SHP77 treated with DMSO at 0.1 percent for 48 hours (cell line): Measurements from ENCODE around the gene GTPBP4.

ENCODE experiments used
- DNase-seq: peaks from one replicate; lab custom pipeline; 2025; lab: John Stamatoyannopoulos, UW

GTPBP4 gene

DNA sequence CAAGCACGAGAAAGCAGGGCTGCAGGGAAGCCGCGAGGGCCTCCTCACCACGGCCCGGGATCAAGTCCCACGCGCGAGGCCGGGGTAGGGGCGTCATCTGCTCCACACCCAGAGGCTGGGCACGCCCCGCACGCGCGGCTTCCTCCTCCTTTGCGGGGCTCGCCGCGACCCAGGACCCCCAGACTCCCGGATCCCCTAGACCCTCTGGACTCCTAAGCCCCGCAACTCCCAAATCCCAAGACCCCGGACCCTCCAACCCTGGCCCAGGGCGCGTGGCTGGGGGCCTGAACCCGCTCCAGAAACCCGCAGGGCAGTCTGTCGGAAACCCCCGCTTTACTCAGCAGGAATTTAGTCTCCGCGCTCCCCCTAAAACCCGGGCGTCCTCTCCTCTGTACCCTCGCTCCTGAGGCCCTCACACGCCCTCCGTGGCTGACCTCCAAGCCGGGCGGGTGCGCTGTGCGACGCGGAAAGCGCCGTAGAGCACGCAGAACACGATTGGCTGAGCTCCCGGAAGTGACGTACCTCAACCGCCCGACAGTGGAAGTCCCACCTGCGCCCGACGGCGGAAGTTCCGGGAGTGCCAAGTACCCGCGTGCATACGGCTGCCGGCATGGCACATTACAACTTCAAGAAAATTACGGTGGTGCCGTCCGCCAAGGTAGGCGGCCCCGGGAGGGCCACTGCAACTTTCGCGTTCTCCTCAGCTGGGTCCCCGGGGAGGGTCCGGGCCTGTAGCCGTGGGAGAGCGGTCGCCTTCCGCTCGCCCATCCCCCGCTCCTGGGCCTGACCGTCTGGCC lies at the start of gene GTPBP4:
GTPBP4 (plus strand) TSS at position 565 of the 797 bp plus-strand sequence; CDS start at position 611, 46 bp downstream.
- DNase-seq = peak; percentile 85

GRCh38 chr10:938941-939678 lies 49.1 kb upstream of the GTPBP4 start:
- no peak for DNase-seq

DNA sequence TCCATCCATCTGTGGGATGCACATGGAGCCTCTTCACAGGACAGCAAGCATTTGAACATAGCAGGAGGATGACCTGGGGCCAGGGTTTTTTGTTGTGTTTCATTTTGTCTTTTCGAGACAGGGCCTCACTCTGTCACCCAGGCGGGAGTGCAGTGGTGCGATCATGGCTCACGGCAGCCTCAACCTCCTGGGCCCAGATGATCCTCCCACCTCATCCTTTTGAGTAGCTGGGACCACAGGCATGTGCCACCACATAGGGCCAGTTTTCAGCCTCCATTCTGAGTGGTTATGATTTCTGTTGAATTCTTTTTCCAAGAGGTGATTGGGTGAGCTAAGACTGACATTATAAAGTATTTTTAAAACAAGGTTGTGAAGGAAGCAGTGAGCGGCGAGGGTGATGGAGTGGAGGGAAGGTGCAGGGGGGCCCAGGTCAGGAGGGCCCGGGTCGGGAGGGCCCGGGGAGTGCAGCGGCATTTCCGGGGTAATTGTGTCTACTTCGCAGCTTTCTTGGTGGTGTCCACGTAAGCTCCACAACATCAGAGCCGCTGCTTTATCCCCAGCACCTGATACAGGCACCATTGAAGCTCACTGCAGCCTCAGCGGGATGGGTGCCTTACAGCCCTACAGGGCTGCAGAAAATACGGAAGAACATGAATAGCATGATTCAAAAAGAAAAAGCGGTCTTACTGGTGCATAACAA lies 44.8 kb upstream of the GTPBP4 start:
- DNase-seq = no peak

DNA sequence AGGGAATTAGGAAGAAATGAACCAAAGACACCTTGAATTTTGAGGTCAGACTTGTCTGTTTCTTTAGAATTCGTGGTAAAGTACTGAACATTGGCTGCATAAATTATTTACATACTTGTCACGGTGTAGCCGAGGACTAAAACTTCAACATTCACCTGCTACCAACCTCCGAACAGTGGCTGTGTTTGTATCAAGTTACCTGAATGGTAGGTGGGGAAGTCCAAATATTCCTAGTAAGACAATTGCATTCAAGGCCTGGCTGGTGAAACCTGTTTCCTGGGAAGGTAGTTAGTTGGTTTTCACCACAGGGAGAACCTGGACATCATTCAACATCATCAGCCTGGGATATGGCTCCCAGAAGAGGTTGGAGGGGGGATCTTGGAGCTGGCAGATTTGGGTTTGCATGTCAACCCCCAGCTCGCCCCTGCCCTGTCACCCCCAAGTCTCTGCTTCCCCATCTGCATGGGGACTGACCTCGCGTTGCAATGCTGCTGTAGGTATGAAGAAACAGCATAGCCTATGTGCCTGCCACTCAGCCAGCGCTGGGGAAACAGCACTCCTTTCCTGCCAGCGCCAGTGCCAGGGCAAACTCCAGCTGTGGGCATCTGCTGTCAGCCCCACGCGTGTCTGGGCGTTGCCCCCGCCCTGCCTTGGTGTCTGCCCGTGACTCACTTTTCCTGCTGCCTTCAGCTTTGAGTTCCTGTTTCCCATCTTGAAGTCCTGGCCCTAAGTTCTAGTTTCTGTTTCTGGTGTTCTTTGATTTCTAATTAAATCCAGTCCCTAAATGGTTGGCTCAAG lies 44.0 kb upstream of the GTPBP4 start:
- DNase-seq = no peak

DNA sequence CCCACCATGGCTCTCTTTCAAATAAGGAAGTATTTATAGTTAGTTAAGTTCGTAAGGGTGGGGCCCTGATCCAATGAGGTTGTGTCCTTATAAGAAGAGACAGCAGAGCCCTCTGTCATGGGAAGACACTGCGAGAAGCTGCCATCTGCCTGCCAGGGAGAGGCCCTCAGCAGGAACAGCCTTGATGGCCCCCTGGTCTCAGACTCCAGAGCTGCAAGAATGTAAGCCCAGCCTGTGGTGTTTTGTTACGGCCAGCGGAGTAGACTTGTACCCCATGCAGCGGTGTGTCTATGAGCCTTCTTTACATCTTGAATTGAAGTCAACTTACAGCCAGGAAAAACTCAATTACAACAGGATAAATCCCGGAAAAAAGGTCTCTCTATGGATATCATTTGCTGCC lies 42.5 kb upstream of the GTPBP4 start:
- DNase-seq = no peak

DNA sequence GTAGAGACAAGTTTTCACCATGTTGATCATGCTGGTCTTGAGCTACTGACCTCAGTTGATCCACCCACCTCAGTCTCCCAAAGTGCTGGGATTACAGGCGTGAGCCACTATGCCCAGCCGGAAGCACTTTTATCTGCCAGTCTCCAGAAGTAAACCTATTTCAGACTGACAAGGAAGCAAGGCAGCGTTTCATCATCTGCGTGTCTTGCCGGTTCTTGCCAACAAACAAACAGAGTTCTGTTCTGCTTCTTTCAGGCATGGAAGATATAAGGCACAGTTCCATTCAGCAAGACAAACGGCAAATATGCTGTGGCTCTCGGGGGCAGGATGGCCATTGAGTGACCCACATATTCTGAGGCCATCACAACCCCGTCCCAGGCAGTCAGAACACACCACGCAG lies 41.2 kb upstream of the GTPBP4 start:
- DNase-seq = no peak

- DNase-seq = no peak
Measured at GRCh38 chr10:947881-948280, 40.4 kb upstream of the GTPBP4 start.

GRCh38 chr10:948347-948746 lies 39.9 kb upstream of the GTPBP4 start:
- no peak for DNase-seq

DNA sequence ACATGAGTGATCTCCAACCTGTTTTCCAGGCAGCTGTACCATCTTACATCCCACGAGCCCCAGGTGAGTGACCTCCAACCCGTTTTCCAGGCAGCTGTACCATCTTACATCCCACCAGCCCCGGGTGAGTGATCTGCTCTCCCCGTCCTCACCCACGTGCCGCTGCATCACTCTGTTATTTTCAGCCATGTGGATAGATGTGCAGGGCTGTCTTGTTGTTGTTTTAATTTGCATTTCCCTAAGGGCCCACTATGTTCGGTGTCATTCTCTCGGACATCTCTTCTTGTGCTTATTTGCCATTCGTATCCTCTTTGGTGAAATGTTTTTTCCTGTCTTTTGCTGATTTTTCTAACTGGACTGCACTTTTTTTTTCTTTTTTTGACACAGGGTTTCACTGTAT lies 38.8 kb upstream of the GTPBP4 start:
- DNase-seq = no peak

GRCh38 chr10:953836-954235 lies 34.4 kb upstream of the GTPBP4 start:
- no peak for DNase-seq

- no peak for DNase-seq
Measured at GRCh38 chr10:954396-954795, 33.8 kb upstream of the GTPBP4 start.

DNA sequence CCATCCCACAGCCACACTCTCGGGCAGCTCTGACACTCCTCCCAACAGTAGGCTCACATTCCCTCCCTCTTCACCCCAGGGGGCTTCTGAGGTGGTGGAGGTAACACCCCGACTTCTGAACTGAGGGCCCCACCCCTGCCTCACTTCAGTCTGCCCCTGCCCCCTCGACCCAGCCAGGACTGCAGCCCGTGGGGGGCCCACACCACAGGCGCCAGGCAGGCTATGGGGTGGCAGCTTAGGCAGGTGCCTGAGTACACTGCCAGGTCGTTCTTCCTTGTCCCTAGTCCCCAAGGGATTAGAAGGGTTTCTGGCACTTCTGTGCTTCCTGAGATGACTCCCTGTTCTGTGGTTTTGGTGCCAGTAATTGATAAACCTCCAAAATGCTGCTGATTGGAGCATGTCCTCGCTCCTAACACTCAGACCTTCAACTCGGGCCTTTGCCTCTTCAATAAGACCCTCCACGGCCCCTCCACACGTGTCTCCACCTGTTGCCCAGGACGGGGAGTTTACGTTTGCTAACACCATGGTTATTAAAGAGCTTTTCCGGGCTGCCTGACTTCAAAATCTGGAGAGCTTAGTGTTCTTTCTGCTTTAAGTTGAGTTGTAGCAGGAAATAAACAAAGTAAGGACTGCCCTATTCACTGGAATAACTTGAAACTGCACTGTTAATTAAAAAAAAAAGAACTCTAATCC lies 33.0 kb upstream of the GTPBP4 start:
- DNase-seq = no peak

- DNase-seq = no peak
Measured at GRCh38 chr10:955820-956217, 32.4 kb upstream of the GTPBP4 start.

- no peak for DNase-seq
Measured at GRCh38 chr10:958106-958505, 30.1 kb upstream of the GTPBP4 start.

DNA sequence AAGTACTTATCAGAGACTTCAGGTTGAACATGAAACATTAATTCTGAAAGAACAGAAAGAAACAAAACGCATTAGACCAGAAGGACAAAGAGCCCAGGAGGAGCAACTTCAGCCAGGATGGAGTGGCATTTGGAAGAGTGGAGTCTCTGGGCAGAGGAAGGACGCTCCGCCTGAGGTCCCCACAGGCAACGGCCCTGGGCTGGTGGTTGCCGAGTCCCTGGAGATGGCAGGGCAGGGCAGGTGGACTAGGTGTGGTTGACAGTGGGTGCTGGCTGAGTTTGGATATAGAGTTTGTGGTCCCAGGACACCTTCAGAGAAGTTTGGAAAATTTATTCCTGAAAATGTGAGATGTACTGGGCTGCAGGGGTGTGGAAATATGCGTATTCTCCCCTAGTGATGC lies 29.4 kb upstream of the GTPBP4 start:
- no peak for DNase-seq

- DNase-seq = no peak
Measured at GRCh38 chr10:962342-962741, 25.9 kb upstream of the GTPBP4 start.

GRCh38 chr10:963186-963585 lies 25.0 kb upstream of the GTPBP4 start:
- no peak for DNase-seq

GRCh38 chr10:963655-964054 lies 24.6 kb upstream of the GTPBP4 start:
- no peak for DNase-seq

- DNase-seq = no peak
Measured at GRCh38 chr10:964321-964987, 23.8 kb upstream of the GTPBP4 start.

DNA sequence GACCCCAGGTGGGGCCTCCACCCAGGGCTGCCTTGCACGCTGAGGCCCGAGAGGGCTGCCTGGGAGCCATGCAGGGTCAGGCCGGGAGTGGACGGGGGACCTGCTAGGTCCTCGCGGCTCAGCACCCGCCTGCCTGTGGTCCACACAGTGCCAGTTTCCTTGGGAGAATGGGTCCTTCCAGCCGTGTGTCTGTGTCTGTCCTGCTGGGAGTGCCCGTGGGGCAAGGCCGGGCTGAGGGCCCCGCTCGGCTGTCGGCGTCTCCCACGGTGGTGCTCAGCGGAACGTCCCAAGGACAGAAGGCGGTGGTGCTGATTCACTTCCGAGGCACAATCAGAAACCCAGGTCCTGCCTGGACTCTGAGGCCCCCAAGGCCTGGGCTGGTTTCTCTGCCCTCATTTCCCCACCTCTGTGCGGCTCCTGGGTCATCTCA lies 23.2 kb upstream of the GTPBP4 start:
- DNase-seq = no peak
